Measurements from ENCODE around the gene KRTAP29-1.

DNA sequence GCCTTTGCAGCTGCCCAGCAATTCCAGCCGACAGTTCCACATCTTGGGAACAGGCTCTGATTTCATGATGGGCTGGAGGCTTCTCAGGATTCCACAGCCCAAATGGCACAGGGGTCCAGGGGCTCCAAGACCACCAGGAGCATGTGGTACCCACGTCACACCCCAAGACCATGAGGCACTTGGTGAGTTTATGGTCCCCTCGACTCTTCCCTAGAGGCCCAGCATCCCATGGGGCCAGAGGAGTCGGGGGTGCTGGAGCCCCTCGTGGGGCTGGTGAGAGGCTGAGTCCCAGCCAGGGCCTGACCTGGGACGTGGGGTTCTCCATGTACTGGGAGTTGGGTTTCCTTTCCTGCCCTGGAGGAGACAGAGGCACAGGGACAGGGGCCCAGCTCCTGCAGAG lies 23.0 kb upstream of the KRTAP29-1 start:
- no peak for TF ChIP-seq FOXK2 (IDR thresholded peaks at IDR 0.05)
- no peak for TF ChIP-seq LEF1 (IDR thresholded peaks at IDR 0.05; ENCODE audit: borderline replicate concordance)
- no peak for TF ChIP-seq SP1 (IDR thresholded peaks at IDR 0.05)
- no peak for TF ChIP-seq BHLHE40 (IDR thresholded peaks at IDR 0.05; ENCODE audit: borderline replicate concordance)

Measured in HEK293T (cell line).